ENCODE measurements around the gene PRKAB1.

PRKAB1 gene

DNA sequence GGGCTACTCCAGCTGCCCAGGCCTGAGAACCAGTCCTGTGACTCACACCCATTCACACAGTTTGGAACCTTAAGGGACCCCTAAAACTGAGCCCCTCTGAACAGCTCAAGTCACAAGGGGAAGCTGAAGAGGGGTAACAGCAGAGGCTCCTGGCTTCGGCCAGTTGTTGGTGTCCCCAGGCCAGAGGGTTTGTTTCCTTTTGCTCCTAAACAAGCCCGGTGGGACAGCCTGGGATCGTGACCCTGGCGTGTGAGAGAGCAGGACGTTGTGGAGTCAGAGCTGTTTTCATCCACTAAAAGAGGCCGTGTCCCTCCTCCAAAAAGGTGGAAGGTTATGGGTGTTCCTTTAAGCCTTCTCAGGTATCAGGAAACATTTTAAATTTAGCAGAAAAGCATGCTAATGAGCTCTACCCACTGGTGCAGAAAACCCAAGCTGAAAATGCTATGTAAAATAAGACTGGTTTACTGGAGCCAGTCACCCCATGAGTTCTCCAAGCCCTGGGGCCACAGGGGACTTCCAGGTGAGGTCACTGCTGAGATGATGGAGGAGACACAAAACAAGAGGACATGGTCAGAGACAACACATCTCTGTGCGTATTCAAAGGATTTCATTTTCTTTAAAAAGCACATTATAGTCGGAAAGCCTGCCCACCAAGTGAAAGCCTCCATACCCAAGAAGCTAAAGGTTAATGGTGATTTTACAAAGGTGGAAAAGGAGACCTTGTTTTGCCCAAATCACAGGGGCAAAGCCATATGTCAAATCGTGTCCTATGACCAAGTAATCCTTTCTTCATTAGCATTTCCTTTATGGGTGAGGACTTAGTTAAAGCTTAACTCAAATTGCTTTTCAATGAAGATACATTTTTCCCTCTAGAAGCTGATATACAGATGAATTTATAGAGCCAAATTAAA lies 14.1 kb downstream of the PRKAB1 start:
- no peak for TF ChIP-seq CTCF (IDR thresholded peaks at IDR 0.05; ENCODE audit: control insufficient read depth, insufficient read depth, low read depth, low read length, missing control alignments)
- DNase-seq (ENCODE audit: low read depth): no peak
- no peak overlapping the region for H3K4me3 ChIP-seq (ENCODE audit: control insufficient read depth, low read depth, low read length)

DNA sequence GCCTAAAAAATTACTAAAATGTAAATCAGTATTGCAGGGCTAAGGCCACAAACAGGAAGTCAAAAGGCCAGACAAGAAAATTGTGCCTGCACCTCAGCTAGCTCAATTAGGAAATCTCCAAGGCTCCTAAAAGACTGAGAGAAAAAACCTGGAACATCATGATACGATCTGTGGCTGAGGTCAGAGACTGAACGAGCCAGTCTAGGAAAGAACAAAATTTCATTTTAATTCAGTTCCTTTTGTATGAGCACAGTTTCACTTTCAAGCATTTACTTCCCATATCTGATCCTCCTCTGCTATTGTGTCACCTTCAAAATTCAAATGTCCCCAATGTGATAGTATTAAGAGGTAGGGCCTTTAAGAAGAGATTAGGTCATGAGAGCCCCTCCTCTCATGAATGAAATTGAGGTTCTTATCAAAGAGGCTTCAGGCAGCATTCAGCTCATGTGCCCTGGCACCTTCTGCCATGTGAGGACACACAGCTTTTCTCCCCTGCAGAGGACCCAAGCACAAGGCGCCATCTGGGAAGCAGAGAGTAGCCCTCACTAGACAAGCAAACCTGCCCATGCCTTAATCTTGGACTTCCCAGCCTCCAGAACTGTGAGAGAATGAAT lies 14.8 kb downstream of the PRKAB1 start:
- no peak overlapping the region for H3K4me3 ChIP-seq (ENCODE audit: control insufficient read depth, low read depth, low read length)
- TF ChIP-seq CTCF (IDR thresholded peaks at IDR 0.05; ENCODE audit: control insufficient read depth, insufficient read depth, low read depth, low read length, missing control alignments): no peak
- DNase-seq (ENCODE audit: low read depth): no peak

GRCh38 chr12:119683413-119683812 lies 15.5 kb downstream of the PRKAB1 start:
- no peak for DNase-seq (ENCODE audit: low read depth)
- no peak overlapping the region for H3K4me3 ChIP-seq (ENCODE audit: control insufficient read depth, low read depth, low read length)

GRCh38 chr12:119683816-119684215 lies 15.9 kb downstream of the PRKAB1 start:
- no peak overlapping the region for H3K4me3 ChIP-seq (ENCODE audit: control insufficient read depth, low read depth, low read length)
- TF ChIP-seq CTCF (IDR thresholded peaks at IDR 0.05; ENCODE audit: control insufficient read depth, insufficient read depth, low read depth, low read length, missing control alignments): no peak
- no peak for DNase-seq (ENCODE audit: low read depth)

More at GRCh38 chr12:119683413-119683812, 15.5 kb downstream of the PRKAB1 start:
- no peak for TF ChIP-seq CTCF (IDR thresholded peaks at IDR 0.05; ENCODE audit: control insufficient read depth, insufficient read depth, low read depth, low read length, missing control alignments)

- no peak for DNase-seq (ENCODE audit: low read depth)
- H3K4me3 ChIP-seq (ENCODE audit: control insufficient read depth, low read depth, low read length): no peak overlapping the region
- no peak for TF ChIP-seq CTCF (IDR thresholded peaks at IDR 0.05; ENCODE audit: control insufficient read depth, insufficient read depth, low read depth, low read length, missing control alignments)
These were observed 16.9 kb downstream of the PRKAB1 start for GRCh38 chr12:119684711-119685369.

- DNase-seq (ENCODE audit: low read depth): no peak
- H3K4me3 ChIP-seq (ENCODE audit: control insufficient read depth, low read depth, low read length): no peak overlapping the region
- TF ChIP-seq CTCF (IDR thresholded peaks at IDR 0.05; ENCODE audit: control insufficient read depth, insufficient read depth, low read depth, low read length, missing control alignments): no peak
These were observed 17.4 kb downstream of the PRKAB1 start for GRCh38 chr12:119685375-119685774.

All from AG09309 (cell line).